Measurements from ENCODE around the gene SEMA5A. TPM values are rescaled to one million over a fixed set of nuclear protein-coding genes. Genes with fewer than 3 reads are reported as not detected.

SEMA5A gene
- total RNA-seq, 4 donors from 2014 or later = 15.0 to 81.0 (median 52.9) TPM

DNA sequence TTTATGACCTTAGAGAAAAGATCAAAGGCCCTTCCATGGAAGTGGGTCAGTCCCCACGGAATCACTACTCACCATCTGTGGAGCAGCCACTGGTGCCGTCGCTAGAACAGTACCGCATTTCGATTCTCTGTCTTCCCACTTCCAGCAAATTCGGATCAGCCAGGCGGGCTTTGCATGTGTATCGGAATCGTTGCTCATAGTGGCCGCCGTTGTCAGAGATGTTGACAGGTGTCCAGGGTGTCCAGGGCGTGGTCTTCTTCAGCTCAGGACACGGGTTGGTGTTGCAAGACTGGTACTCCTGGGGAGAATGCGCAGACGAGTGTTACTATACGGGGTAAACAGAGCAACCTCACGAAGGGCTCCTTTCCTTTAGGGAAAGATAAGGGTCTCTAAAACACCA, 479.5 kb downstream of the SEMA5A start:
- WGBS, 2 donors (ENCODE audit: low coverage in 1 of 2) = 90 to 91% methylated on average over 2 to 17 of the region's 17 CpGs
- Histone ChIP-seq H3K36me3 (no peaks in the 10 kb centered on the region), H3K4me1 (no peaks in the 10 kb centered on the region), H3K4me3 (no peak overlapping the region), H3K27ac (no peak overlapping the region), H3K27me3 (no peaks in the 10 kb centered on the region), H3K9me3 (no peaks in the 10 kb centered on the region)
- DNase-seq = no peak
- in situ Hi-C loops (cut with MboI; ENCODE audit: low pct_ligation_motif_present in 1 of 4, low pct_unique_long_range_greater_than_20kb in 1 of 4, low sequenced_read_pairs in 3 of 4) (no loop called here), intact Hi-C loops (cut with DNase I; ENCODE audit: low total_unique reads) (no loop called here)
- TF ChIP-seq POLR2AphosphoS5 (IDR thresholded peaks at IDR 0.05) (no peak), POLR2A (IDR thresholded peaks at IDR 0.05) (no peak), EP300 (IDR thresholded peaks at IDR 0.05; ENCODE audit: low read depth) (no peak)
- TF ChIP-seq, protein P1, sequence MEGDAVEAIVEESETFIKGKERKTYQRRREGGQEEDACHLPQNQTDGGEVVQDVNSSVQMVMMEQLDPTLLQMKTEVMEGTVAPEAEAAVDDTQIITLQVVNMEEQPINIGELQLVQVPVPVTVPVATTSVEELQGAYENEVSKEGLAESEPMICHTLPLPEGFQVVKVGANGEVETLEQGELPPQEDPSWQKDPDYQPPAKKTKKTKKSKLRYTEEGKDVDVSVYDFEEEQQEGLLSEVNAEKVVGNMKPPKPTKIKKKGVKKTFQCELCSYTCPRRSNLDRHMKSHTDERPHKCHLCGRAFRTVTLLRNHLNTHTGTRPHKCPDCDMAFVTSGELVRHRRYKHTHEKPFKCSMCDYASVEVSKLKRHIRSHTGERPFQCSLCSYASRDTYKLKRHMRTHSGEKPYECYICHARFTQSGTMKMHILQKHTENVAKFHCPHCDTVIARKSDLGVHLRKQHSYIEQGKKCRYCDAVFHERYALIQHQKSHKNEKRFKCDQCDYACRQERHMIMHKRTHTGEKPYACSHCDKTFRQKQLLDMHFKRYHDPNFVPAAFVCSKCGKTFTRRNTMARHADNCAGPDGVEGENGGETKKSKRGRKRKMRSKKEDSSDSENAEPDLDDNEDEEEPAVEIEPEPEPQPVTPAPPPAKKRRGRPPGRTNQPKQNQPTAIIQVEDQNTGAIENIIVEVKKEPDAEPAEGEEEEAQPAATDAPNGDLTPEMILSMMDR (IDR thresholded peaks at IDR 0.05) = no peak

GRCh38 chr5:9063615-9064245, 482.1 kb downstream of the SEMA5A start:
- in situ Hi-C loops (cut with MboI; ENCODE audit: low pct_ligation_motif_present in 1 of 4, low pct_unique_long_range_greater_than_20kb in 1 of 4, low sequenced_read_pairs in 3 of 4) (no loop called here), intact Hi-C loops (cut with DNase I; ENCODE audit: low total_unique reads) (no loop called here)
- Histone ChIP-seq H3K27me3 (no peaks in the 10 kb centered on the region), H3K9me3 (no peaks in the 10 kb centered on the region), H3K4me3 (no peak overlapping the region), H3K27ac (no peak overlapping the region), H3K36me3 (no peaks in the 10 kb centered on the region), H3K4me1 (no peaks in the 10 kb centered on the region)
- TF ChIP-seq, protein P1 (IDR thresholded peaks at IDR 0.05) = no peak
- no peak for TF ChIP-seq POLR2AphosphoS5 (IDR thresholded peaks at IDR 0.05)
- TF ChIP-seq POLR2A (IDR thresholded peaks at IDR 0.05) = no peak
- no peak for TF ChIP-seq EP300 (IDR thresholded peaks at IDR 0.05; ENCODE audit: low read depth)
- 64 to 86% methylated on average over 2 to 3 of the region's 3 CpGs for WGBS, 2 donors (ENCODE audit: low coverage in 1 of 2)
- no peak for DNase-seq

DNA sequence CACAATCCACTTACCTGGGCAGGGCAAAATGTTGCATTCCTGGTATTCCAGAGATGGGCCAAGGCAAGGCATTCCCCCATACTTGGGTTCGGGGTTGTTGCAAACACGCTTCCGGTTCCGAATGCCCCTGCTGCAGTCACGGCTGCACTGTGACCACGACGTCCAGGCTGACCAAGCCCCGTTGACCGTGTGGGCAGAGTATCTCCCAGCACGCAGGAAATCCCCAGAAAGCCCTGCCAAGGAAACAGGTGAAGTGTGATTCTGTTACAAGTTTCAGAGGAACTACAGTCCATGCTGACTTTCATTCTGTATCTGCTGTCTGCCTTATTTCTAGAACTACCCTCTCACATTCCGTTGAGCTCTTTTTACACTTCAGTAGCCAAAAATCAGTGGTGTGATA, 483.0 kb downstream of the SEMA5A start:
- 67 to 90% methylated on average over 1 to 11 of the region's 11 CpGs for WGBS, 2 donors (ENCODE audit: low coverage in 1 of 2)
- Histone ChIP-seq H3K4me3 (no peak overlapping the region), H3K4me1 (peaks cover 0 to under 1% (median 0%) of the 10 kb centered on the region in 4 donors), H3K27me3 (no peaks in the 10 kb centered on the region), H3K36me3 (no peaks in the 10 kb centered on the region), H3K27ac (no peak overlapping the region), H3K9me3 (no peaks in the 10 kb centered on the region)
- no peak for DNase-seq
- in situ Hi-C loops (cut with MboI; ENCODE audit: low pct_ligation_motif_present in 1 of 4, low pct_unique_long_range_greater_than_20kb in 1 of 4, low sequenced_read_pairs in 3 of 4) (no loop called here), intact Hi-C loops (cut with DNase I; ENCODE audit: low total_unique reads) (no loop called here)
- TF ChIP-seq, protein P1 (IDR thresholded peaks at IDR 0.05) = no peak
- TF ChIP-seq POLR2A (IDR thresholded peaks at IDR 0.05) (no peak), EP300 (IDR thresholded peaks at IDR 0.05; ENCODE audit: low read depth) (no peak), POLR2AphosphoS5 (IDR thresholded peaks at IDR 0.05) (no peak)

DNA sequence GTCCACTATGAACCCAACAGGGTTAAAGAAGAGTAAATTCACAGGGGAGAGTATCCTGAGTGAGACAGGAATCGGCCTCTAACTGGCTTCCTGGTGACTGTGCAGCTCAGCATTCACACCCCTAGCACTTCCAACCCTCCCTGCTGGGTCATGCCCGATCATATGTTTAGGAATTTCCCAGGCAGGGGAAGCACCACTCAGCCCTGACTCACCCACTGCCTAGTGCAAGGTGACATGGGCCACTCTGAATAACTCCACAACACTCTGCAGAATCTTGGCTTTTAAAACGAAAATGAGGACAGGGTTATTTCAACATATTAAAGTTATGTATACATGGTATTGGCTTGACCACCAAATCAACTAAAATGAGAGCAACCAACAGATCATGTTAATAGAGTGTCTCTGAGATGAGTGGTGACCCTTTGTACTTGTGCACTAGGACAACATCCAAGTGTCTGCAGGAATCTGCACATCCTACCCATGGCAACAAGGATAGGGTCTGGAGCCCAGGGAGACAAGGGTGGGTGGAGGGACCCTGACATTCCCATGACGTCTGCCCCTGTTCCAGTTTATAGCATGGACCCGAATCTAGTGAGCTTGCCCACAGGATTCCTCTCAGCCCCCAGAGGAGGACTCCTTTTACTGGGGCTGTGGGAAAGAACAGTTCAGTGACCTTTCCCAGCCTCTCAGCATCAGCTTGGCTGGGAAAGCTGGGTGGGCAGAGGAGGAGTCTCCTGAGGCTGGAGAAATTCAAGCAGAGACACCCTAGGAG, 485.8 kb downstream of the SEMA5A start:
- 50 to 60% methylated on average over 1 to 5 of the region's 5 CpGs for WGBS, 2 donors (ENCODE audit: low coverage in 1 of 2)
- H3K27ac ChIP-seq = peak overlapping the region in 1 of 4 donors; percentile 17
- no peak for DNase-seq
- H3K4me3 ChIP-seq = no peak overlapping the region
- H3K36me3 ChIP-seq = no peaks in the 10 kb centered on the region
- H3K27me3 ChIP-seq = no peaks in the 10 kb centered on the region
- TF ChIP-seq EP300 (IDR thresholded peaks at IDR 0.05; ENCODE audit: low read depth) = no peak
- TF ChIP-seq, protein P1 (IDR thresholded peaks at IDR 0.05) = no peak
- no peak for TF ChIP-seq POLR2A (IDR thresholded peaks at IDR 0.05)
- no peak for TF ChIP-seq POLR2AphosphoS5 (IDR thresholded peaks at IDR 0.05)
- in situ Hi-C loops (cut with MboI; ENCODE audit: low pct_ligation_motif_present in 1 of 4, low pct_unique_long_range_greater_than_20kb in 1 of 4, low sequenced_read_pairs in 3 of 4) (no loop called here), intact Hi-C loops (cut with DNase I; ENCODE audit: low total_unique reads) (no loop called here)
- peaks cover 0 to 2% (median 0%) of the 10 kb centered on the region in 4 donors for H3K4me1 ChIP-seq
- H3K9me3 ChIP-seq = no peaks in the 10 kb centered on the region
